NCI-H1092 (cell line): ENCODE results near the gene SYNM.

Experiments
- DNase-seq: peaks from one replicate; lab custom pipeline; 2025; lab: John Stamatoyannopoulos, UW

The SYNM gene

DNA sequence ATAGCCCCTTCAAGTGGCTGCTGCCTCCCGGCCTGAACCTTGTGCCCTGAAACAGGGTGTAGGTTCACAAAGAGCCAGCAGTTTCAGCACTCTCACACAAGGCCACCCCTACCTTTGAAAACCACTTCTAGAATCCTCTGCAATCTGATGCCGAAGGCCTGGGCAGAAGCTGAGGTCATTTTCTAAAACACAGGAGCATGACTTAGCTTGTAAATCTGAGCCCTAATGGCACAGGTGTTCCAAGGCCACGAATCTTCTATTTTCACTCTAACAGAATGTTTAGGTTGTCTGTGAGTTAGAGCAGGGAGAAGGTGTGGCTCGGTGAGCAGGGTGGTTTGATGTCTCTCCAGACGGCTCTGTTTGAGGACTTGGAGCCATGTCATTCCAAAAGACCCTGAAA is 62.3 kb downstream of the SYNM start:
- DNase-seq, result no peak

DNA sequence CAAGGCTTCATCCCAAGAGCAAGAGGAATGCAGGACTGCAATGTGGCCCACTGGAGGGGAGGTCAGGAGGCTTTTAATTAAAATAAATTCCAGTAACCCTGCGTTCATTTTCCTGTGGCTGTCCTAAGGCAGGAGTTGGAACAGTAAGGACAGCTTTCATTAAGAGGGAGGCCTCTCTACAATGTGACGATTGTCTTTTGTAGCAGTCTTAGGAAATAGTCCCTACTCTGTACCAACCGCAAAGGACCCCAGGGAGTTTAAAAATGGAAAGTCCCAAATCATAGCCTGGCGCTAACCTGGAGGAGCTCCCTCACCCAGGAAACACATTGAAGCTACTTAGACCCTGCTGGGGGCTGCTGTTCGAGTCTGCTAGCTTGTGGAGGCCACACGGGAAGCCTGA is 62.8 kb downstream of the SYNM start:
- DNase-seq, result no peak

DNA sequence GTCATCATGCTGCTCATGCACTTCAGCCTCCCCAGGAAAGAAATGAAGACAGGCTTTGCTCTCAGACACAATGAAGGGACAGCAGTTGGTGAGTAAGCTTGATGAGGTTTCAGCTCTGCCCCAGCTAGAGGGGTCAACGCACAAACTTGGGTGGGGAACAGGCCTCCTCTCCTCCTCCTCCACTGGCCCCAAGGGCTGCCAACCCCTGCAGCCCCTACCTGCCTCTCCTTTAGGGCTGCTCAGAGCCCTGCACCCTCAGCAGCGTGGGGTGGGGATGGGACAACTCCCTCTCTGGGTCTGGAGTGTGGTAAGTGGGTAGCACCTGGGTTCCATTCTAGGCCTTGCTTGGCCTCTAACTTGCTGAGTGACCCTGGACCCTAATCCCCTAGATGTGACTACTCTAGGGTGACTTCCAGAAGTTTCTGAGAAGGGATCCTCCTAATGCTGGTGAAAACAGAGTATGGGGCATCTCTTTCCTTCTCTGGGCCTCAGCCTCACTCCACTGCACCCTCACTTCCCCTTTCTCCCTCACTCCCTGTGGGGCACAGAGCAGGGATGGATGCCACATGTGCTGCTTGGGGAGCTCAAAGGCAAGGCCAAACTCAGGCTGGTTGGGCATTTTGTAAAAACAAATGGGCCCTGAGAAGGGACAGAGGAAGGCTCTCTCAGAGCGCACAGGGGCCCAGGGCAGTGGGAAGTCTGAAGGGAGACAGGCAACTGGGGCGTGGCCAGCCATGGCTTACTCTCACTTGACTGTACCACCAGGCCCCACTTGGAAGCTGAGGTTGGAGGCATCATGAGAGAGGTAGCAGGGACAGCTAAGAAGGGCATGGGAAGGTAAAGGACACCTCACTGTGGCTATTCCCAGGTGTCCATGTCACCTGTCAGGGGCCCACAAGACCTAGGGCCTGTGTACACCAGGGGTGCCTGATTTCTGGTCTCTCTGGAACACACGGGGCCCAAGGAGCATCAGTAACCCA is 64.0 kb downstream of the SYNM start:
- DNase-seq, result no peak

DNA sequence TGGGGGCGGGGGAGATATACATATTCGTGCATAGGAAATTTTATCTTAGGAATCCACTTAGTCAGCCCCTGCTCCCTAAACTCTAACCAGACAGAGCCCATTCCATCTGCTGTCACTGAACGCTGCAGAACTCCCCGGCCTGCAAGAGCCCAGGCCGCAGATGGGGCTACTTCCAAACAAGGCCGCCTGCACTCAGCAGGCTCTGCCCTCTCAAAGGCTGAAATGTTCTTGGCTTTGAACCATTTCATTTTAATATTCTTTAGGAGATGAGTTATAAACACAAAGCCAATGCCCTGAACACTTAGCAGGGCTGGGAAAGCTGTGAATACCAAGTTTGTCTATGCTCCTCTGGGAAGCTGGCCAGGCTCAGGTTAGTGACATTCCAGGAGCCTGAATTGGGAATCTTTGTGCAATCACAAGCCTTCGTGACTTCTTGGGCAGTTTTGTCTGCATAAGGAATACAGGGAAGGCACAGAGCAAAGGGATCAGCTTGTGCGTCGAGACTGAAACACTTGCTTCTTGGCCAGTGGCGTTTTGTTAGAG is 65.0 kb downstream of the SYNM start:
- DNase-seq, result no peak

DNA sequence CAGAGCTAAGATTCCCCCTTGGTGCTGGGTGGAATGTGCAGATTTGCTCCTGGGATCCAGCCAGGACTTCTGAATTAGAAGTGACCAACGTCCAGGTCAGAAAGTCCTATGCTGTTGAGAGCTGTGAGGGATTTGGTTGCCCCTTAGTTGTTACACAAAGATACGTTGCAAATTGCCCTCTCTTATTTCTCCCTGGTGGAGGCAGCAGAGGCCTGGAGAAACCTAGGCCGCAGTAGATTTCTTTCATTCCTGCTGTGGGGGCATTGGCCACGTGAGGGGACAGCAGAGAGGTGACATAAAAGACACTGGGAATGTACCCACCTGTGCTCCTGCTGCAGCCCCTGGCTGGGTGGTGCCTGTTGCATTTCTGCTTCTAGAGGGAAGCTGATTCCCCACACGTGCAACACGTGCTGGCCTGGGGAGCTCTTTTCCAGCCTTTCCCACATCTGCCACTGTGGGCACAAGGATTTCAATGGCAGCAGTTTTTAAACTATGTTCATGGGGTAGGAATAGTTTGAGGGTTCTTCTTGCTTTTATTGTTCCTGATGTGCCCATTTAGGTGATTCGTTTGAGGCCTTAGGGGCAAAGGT is 65.7 kb downstream of the SYNM start:
- no peak for DNase-seq

DNA sequence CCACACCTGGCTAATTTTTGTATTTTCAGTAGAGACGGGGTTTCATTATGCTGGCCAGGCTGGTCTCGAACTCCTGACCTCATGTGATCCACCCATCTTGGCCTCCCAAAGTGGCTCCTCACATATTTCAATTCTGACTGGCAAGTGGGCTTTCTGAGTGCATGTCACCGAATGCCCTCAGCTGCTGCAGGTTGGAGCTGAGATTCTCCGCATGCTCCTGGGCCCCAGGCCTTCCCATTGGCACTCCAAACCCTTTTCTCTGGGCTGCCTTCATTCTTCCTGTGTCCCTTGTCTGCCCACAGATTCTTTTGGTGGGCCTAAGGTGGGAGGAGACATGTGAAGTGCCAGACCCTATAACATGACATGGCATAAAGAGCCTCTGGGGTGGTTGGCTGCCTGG is 67.3 kb downstream of the SYNM start:
- DNase-seq, result no peak

DNA sequence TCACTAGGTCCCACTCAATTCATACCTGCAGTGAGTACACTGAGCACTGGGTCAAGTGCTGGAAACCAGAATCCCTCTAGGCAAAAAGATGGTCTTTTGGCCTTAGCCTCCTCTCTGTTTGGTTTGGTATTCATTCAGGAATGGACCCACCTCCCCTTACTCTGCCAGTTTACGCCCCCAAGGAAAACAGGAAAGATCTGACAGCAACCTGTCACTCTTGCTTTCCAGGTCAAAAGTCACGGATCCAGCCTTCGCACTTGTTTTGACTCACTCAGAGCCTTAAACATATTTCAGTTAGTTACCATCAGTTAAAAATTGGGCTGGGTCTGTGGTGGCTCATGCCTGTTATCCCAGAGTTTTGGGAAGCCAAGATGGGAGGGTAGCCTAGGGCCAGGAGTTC is 68.1 kb downstream of the SYNM start:
- DNase-seq, result no peak

DNA sequence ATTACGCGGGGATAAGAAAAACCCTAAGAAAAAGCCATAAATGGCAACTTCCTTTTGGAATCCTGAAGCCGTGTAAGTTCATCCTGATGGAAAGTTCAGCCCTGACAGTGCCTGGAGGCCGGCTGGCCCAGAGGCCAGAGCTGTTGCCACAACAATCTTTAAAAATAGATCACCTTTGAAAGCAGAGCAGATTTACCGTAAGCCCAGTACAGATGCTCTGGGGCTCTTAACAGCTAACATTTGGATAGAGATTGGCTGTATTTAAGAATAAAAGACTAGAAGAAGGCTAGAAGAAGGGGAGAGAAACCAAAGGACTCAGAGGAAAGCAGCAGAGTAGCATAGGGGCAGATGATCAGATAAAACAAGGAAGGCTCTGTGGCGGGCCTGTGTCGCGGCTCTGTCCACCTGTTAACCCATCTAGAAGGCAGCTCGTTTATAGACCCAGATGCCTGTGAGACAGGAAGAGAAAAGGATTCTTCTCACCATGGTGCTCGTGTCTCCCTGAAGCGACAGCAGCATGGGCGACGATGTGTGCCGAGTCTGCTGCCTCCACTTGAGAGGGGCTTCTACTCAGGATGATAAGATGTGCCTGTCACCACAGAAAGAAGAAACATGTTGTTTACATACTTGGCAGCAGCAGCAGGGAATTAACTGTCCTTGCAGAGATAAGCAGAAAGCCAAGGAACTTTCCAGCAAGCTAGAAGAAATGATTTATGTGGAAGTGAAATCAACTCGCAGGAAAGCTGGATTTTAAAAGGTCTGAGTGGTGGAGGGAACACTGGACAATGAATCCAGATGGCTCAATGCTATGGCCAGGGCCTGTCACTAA is 69.9 kb downstream of the SYNM start:
- DNase-seq, result no peak

DNA sequence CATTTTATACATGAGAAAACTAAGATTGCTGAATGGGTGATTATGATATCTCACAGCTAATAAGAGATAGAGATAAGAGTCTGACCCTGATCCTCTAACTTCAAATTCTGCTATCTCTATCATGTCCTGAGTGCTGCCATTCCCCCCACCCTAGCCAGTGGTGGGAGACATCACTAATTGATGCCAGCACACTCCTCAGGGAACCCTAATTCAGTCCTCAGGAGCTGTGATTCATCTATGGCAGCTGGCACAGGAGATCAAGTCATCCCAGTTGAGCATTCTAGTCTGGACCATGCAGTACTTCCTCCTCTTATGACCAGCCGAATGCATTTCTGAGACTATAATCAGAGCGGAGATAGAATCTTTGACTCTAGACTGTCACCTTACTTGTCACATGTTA is 71.9 kb downstream of the SYNM start:
- no peak for DNase-seq

DNA sequence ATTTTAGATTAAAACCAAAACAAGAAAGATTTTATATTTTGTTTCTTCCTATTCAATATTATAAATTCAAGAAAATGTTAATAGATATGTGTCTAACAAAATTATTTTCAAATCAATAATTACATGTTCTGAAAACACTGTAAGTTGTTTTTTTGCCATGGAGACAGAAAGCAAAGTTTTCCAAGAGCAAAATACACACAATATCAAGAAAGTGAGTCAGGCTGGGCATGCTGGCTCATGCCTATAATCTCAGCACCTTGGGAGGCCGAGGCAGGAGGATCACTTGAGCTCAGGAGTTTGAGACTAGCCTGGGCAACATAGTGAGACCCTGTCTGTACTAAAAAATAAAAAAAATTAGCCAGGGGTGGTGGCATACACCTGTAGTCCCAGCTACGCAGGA is 72.8 kb downstream of the SYNM start:
- DNase-seq, result no peak

DNA sequence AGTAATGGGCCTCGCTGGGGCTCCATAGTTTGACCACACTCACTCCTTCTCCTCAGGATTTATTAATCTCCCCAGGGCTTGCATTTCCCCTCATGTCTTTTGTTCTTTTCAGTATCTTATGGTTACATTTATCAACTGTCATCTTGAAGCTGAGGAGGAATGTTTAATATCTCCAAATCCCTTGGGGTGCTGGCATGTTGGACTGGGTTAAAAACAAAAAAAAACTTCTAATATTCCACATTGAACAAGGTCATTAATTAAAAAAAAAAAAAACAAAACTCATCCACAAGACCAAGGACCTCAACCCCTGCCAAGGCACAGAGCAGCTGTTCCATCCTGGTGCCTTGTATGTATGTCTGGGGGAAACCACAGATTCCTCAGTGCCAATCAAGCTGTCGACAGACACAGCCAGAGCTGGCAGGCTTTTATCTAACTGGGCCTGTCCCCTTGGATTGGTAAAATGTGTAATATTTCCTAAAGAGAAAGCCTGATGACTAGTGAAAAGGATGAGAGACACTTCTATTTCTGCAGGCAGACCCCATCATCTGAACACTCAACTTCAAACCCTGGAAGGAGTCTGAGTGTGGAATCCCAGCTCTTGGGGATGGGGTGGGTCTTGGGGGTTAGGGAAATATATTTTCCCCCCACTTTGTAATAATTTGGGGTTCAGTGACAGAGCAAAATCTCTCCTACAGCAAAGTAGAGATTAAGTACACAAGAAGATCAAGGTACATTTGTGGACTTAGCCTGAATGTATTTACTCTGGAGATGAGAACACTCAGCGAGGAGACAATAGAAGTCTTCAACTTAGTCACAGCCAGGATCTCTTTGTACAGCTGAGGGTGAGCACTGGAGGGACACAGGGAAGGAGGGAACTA is 75.4 kb downstream of the SYNM start:
- no peak for DNase-seq

DNA sequence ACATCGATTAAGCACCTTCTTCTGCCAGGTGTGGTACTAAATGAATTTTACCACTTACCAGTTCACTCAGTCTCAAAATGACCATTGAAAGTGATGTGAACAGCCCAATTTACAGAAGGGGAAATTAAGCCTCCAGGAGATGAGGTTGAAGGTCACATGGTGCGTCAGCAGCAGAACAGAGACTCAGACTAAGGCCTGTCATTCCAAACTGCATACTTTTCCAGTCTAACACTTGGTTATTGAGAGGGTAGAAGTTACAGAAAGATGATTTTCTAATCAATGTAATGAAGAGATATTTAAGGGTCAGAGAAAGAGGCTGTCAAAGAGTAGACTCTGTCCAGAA is 76.1 kb downstream of the SYNM start:
- no peak for DNase-seq

DNA sequence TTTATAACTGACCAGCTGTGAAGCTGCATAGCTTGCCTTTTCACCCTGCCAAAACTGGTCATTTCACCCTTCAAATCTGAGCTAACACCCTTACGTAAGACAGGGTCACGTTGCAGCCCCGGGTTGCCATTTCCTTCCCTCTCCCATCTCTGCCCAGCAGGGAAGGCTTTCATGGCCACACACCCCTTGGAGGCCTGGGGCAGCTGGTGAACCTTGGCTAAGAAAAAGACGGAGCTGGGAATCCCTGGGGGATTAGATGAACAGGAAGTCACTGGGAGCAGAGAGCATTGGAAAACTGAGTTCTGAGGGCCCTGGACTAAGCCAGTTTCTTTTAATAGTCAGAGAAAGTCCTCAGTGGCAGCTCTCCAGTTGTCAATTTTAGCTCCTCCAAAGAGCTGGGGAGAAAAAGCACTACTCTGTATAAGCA is 76.7 kb downstream of the SYNM start:
- peak; percentile 1 for DNase-seq

DNA sequence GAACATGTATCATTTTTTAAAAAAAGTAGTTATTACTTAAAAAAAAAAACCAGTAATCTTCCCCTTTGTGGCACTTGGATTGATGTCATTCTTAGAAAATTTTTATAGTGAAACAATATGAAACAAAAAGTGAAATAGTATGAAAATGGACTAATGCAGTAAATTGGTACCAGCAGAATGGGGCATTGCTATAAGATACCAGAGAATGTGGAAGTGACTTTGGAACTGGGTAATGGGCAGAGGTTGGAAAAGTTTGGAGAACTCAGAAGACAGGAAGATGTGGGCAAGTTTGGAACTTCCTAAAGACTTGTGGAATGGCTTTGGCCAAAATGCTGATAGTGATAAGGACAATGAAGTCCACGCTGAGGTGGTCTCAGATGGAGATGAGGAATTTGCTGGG is 77.9 kb downstream of the SYNM start:
- DNase-seq, result no peak
